HT1080 (cell line): ENCODE measurements around the gene ZNF579. TPM values are rescaled to one million over a fixed set of nuclear protein-coding genes. Genes with fewer than 3 reads are reported as not detected.

ENCODE experiments used
- DNase-seq: peaks from one replicate; pipeline ENCODE4 v3.0.0-alpha.2; 2015; ENCODE audit warnings: low read depth
- total RNA-seq: library from RNA; depleted of rRNA; stranded (reverse); fragments of >200 nt; shearing (Covaris generic); gene quantifications from 2 replicates; pipeline ENCODE4 v1.2.3, GENCODE V29; 2014

The ZNF579 gene
- total RNA-seq, 1 experiment from 2014 or later, result 8.2 TPM

GRCh38 chr19:55611983-55612645 is 31.5 kb upstream of the ZNF579 start:
- no peak for DNase-seq

GRCh38 chr19:55611300-55611982 is 30.8 kb upstream of the ZNF579 start:
- DNase-seq, result no peak

- DNase-seq, result no peak
Measured at GRCh38 chr19:55609326-55609725, 28.7 kb upstream of the ZNF579 start.

GRCh38 chr19:55606817-55607216 is 26.2 kb upstream of the ZNF579 start:
- no peak for DNase-seq

GRCh38 chr19:55606471-55606787 is 25.8 kb upstream of the ZNF579 start:
- DNase-seq, result no peak

- DNase-seq, result peak; percentile 85
Measured at GRCh38 chr19:55605637-55606470, 25.2 kb upstream of the ZNF579 start, which contains the start of gene ZNF865. Gene ZNF865 (plus strand): TSS chr19:55605647. CDS start chr19:55613619, 7,972 bp downstream.

GRCh38 chr19:55605207-55605636 is 24.6 kb upstream of the ZNF579 start:
- DNase-seq, result peak; percentile 99

- no peak for DNase-seq
Measured at GRCh38 chr19:55603581-55604292, 23.1 kb upstream of the ZNF579 start.

GRCh38 chr19:55603115-55603514 is 22.5 kb upstream of the ZNF579 start:
- no peak for DNase-seq

GRCh38 chr19:55602104-55603001 is 21.7 kb upstream of the ZNF579 start:
- no peak for DNase-seq

- no peak for DNase-seq
Measured at GRCh38 chr19:55601084-55601483, 20.4 kb upstream of the ZNF579 start.

- DNase-seq, result no peak
Measured at GRCh38 chr19:55600662-55601028, 20.0 kb upstream of the ZNF579 start.

- DNase-seq, result peak; percentile 49
Measured at GRCh38 chr19:55599842-55600661, 19.4 kb upstream of the ZNF579 start, which contains the start of gene ZNF524. Gene ZNF524 (plus strand): TSS chr19:55600288. CDS start chr19:55602113, 1,825 bp downstream.

- peak; percentile 98 for DNase-seq
Measured at GRCh38 chr19:55599468-55599841, 18.8 kb upstream of the ZNF579 start, which contains the start of gene FIZ1. Gene FIZ1 (minus strand): TSS chr19:55599517. CDS start chr19:55597865, 1,652 bp downstream.

GRCh38 chr19:55598719-55599467 is 18.2 kb upstream of the ZNF579 start:
- peak; percentile 97 for DNase-seq

GRCh38 chr19:55598034-55598433 is 17.4 kb upstream of the ZNF579 start:
- DNase-seq, result no peak

- DNase-seq, result no peak
Measured at GRCh38 chr19:55597501-55597921, 16.9 kb upstream of the ZNF579 start.

- DNase-seq, result no peak
Measured at GRCh38 chr19:55596304-55596703, 15.7 kb upstream of the ZNF579 start.
